Right renal pelvis (tissue), 4 donors: ENCODE data around the gene GGT5. TPM values are rescaled to one million over a fixed set of nuclear protein-coding genes. Genes with fewer than 3 reads are reported as not detected.
"Not testable (repeated sequence)": the region's sequence is repeated elsewhere in the genome, so short reads cannot be mapped to it uniquely, and the experiment has no call there.

Experiments
- DNase-seq, 4 donors: peaks; one replicate each; pipeline ENCODE4 v3.0.0-alpha.2; 2013; ENCODE audit warnings: low read depth in 4 of 4, low spot score in 3 of 4, missing footprints in 1 of 4
- polyA plus RNA-seq, 4 donors: library from polyadenylated mRNA; unstranded; fragments of 120-200 nt; gene quantifications; one replicate each; pipeline ENCODE4 v1.2.1, GENCODE V29; 2013; ENCODE audit not compliant: insufficient read length in 4 of 4

The GGT5 gene
- polyA plus RNA-seq, 4 donors: 16.2 to 16.8 (median 16.6) TPM

- no peak for DNase-seq
Measured at GRCh38 chr22:24185501-24186351, 59.2 kb downstream of the GGT5 start.

GRCh38 chr22:24185001-24185500 lies 59.8 kb downstream of the GGT5 start:
- DNase-seq: no peak

GRCh38 chr22:24184057-24184798 lies 60.7 kb downstream of the GGT5 start:
- DNase-seq: no peak

GRCh38 chr22:24183321-24184031 lies 61.4 kb downstream of the GGT5 start:
- no peak for DNase-seq

GRCh38 chr22:24182900-24183246 lies 62.0 kb downstream of the GGT5 start:
- DNase-seq: not testable (repeated sequence)

- no peak for DNase-seq
Measured at GRCh38 chr22:24181996-24182899, 62.6 kb downstream of the GGT5 start.

GRCh38 chr22:24181088-24181995 lies 63.5 kb downstream of the GGT5 start, which contains the start of gene SUSD2:
TSS of gene SUSD2 (plus strand) at chr22:24181487. CDS start at chr22:24181520, 33 bp downstream.
- no peak for DNase-seq

GRCh38 chr22:24180316-24181087 lies 64.4 kb downstream of the GGT5 start:
- DNase-seq: no peak

- DNase-seq: no peak
Measured at GRCh38 chr22:24179478-24180210, 65.2 kb downstream of the GGT5 start.

- DNase-seq: no peak
Measured at GRCh38 chr22:24178502-24179440, 66.1 kb downstream of the GGT5 start.

GRCh38 chr22:24178021-24178431 lies 66.9 kb downstream of the GGT5 start:
- no peak for DNase-seq

GRCh38 chr22:24177456-24177855 lies 67.4 kb downstream of the GGT5 start:
- DNase-seq: no peak

GRCh38 chr22:24177045-24177444 lies 67.8 kb downstream of the GGT5 start:
- DNase-seq: no peak

GRCh38 chr22:24176630-24177029 lies 68.3 kb downstream of the GGT5 start:
- no peak for DNase-seq

GRCh38 chr22:24176040-24176439 lies 68.8 kb downstream of the GGT5 start:
- DNase-seq: no peak

GRCh38 chr22:24175160-24175808 lies 69.6 kb downstream of the GGT5 start:
- peak in 1 of 4 donors; percentile 40 for DNase-seq
